Measurements from ENCODE around the gene KDM4F. TPM values are rescaled to one million over a fixed set of nuclear protein-coding genes. Genes with fewer than 3 reads are reported as not detected.
A peak's percentile ranks its signal among the peaks of the same experiment; 100 is the strongest.

KDM4F gene
- total and polyA plus RNA-seq, 2 donors (not counting 3 experiments of a cell fraction or from before 2014, with no cell fraction given), result not detected

DNA sequence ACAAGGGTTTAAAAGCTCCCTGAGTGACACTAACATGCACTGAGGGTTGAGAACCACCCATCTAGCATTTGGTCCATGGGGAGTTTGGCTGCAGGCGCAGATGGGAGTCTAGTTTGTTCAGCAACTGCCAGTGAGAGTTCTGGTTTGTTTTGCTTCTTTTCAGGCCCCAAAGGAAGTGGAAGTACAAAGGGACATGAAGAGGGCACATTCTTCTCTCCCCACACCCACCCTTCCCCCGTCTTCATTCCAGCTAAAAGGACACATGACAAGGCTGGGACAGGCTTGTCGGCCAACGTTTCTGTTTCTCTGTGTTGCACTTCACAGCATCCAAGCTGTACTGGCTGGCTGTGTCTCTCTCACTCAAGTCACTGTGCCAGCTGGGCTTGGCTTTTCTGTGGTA, 32.2 kb downstream of the KDM4F start:
- DNase-seq (ENCODE audit: low read depth, low spot score) (peak; percentile 51), FAIRE-seq (peak; percentile 83)
- intact Hi-C loops (cut with micrococcal nuclease), result no loop called here
- no peaks in the 10 kb centered on the region for H3K27me3 ChIP-seq (ENCODE audit: control insufficient read depth in 2 of 2, insufficient read depth in 2 of 2, low read length in 2 of 2)
- no peak overlapping the region for H3K27ac ChIP-seq (ENCODE audit: insufficient read depth, low read depth, low read length)
- no peaks in the 10 kb centered on the region for H3K79me2 ChIP-seq (ENCODE audit: control insufficient read depth, insufficient read depth, low read length)
- dilution Hi-C loops (cut with MboI; ENCODE audit: extremely low pct_ligation_motif_present, low sequenced_read_pairs), result no loop called here
- H4K20me1 ChIP-seq (replicated peaks; ENCODE audit: control insufficient read depth, extremely low read depth, insufficient read depth, low read length), result no peaks in the 10 kb centered on the region
- no peaks in the 10 kb centered on the region for H3K36me3 ChIP-seq (ENCODE audit: control insufficient read depth in 2 of 2, extremely low read depth in 1 of 2, insufficient read depth in 2 of 2, low read length in 2 of 2)
- peaks cover 9% of the 10 kb centered on the region for H3K4me1 ChIP-seq (ENCODE audit: control insufficient read depth, extremely low read depth, insufficient read depth, low read length)
- H2AFZ ChIP-seq (ENCODE audit: low read depth, low read length), result peak overlapping the region; percentile 89
- BruUV-seq (replicated peaks), result no TSS peak
- no peaks in the 10 kb centered on the region for H3K9me3 ChIP-seq (replicated peaks; ENCODE audit: control insufficient read depth, insufficient read depth, low read length)
- CTCF ChIA-PET, result interaction anchor here (0.6 to 3.2 kb wide), 5 partner anchors 8 to 15 kb away, joined by 3 to 13 read pairs (median 6); partner anchors contain the start of genes ENDOD1 and SRSF8
- H3K4me2 ChIP-seq (ENCODE audit: insufficient read depth, low read length), result peak overlapping the region; percentile 4
- H3K4me3 ChIP-seq (replicated peaks in 1 of 3; ENCODE audit: insufficient read depth in 1 of 3, low read depth in 1 of 3, low read length in 3 of 3), result no peak overlapping the region
- no peak for TF ChIP-seq JUN (IDR thresholded peaks at IDR 0.05; ENCODE audit: borderline replicate concordance, insufficient read depth, insufficient read length, low read depth)
- no peak for TF ChIP-seq POLR2A (IDR thresholded peaks at IDR 0.05; ENCODE audit: low read depth, low read length)
- TF ChIP-seq, protein P1, sequence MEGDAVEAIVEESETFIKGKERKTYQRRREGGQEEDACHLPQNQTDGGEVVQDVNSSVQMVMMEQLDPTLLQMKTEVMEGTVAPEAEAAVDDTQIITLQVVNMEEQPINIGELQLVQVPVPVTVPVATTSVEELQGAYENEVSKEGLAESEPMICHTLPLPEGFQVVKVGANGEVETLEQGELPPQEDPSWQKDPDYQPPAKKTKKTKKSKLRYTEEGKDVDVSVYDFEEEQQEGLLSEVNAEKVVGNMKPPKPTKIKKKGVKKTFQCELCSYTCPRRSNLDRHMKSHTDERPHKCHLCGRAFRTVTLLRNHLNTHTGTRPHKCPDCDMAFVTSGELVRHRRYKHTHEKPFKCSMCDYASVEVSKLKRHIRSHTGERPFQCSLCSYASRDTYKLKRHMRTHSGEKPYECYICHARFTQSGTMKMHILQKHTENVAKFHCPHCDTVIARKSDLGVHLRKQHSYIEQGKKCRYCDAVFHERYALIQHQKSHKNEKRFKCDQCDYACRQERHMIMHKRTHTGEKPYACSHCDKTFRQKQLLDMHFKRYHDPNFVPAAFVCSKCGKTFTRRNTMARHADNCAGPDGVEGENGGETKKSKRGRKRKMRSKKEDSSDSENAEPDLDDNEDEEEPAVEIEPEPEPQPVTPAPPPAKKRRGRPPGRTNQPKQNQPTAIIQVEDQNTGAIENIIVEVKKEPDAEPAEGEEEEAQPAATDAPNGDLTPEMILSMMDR (IDR thresholded peaks at IDR 0.05; ENCODE audit: extremely low read depth in 1 of 2, insufficient read depth in 1 of 2, low read depth in 1 of 2, low read length in 2 of 2), result no peak
- no peak for TF ChIP-seq MYC (IDR thresholded peaks at IDR 0.05; ENCODE audit: low read depth, low read length)
- no peak for TF ChIP-seq EZH2 (IDR thresholded peaks at IDR 0.05; ENCODE audit: borderline replicate concordance, low read depth, low read length, severe bottlenecking)
- TF ChIP-seq FOS (IDR thresholded peaks at IDR 0.05; ENCODE audit: borderline replicate concordance, insufficient read depth, low read length), result no peak
- TF ChIP-seq GATA2 (IDR thresholded peaks at IDR 0.05; ENCODE audit: insufficient read depth, insufficient read length, low read depth, low read length), result no peak
- no peak for TF ChIP-seq POLR2AphosphoS5 (IDR thresholded peaks at IDR 0.05; ENCODE audit: insufficient read depth, low read depth, low read length)
- TF ChIP-seq, protein P2, sequence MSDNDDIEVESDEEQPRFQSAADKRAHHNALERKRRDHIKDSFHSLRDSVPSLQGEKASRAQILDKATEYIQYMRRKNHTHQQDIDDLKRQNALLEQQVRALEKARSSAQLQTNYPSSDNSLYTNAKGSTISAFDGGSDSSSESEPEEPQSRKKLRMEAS (IDR thresholded peaks at IDR 0.05; ENCODE audit: insufficient read depth, insufficient read length), result no peak
- H3K9me1 ChIP-seq (replicated peaks; ENCODE audit: control insufficient read depth, extremely low read depth, insufficient read depth, low read length), result no peaks in the 10 kb centered on the region
- POLR2A ChIA-PET, result interaction anchor here (1.5 kb wide), 1 partner anchor 8 kb away, joined by 4 read pairs; the partner anchor contains the start of gene ENDOD1
- H3K9ac ChIP-seq (replicated peaks; ENCODE audit: extremely low read depth, insufficient read depth, low read length), result no peak overlapping the region

Data from endothelial cell of umbilical vein (primary cell).